GM21515 (cell line): Measurements from ENCODE around the gene GNAQ.

ENCODE experiments used
- ATAC-seq: cut with Tn5 transposase; IDR thresholded peaks from one replicate; pipeline ENCODE4 v1.9.1; 2021; ENCODE audit not compliant: unreplicated experiment

Gene GNAQ

GRCh38 chr9:77819657-77820056, 212.0 kb downstream of the GNAQ start:
- ATAC-seq: no peak

GRCh38 chr9:77817590-77818311, 213.9 kb downstream of the GNAQ start:
- ATAC-seq: no peak

GRCh38 chr9:77816641-77817341, 214.8 kb downstream of the GNAQ start:
- ATAC-seq: no peak

- ATAC-seq: no peak
Measured at GRCh38 chr9:77815260-77815659, 216.4 kb downstream of the GNAQ start.

DNA sequence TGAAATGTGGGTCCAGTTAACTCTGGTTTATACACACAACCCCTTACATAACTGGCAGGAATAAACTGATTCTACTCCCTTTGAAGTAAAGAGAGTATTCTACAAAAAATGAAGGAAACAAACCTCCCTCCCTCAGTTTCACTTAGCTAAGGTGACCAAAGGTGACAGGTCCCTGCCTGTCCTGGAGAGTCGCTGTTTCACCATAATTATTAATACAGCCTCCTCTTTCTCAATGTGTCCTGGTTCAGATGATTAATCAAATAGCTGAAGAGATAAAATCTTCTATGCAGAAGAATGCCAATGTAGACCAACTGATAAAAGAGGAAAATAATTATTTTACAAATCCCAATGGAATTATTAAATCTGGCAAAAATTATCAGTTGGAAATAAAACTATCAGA, 219.8 kb downstream of the GNAQ start:
- no peak for ATAC-seq

- ATAC-seq: no peak
Measured at GRCh38 chr9:77810637-77811119, 220.9 kb downstream of the GNAQ start.

GRCh38 chr9:77810047-77810446, 221.6 kb downstream of the GNAQ start:
- no peak for ATAC-seq

GRCh38 chr9:77809552-77809951, 222.1 kb downstream of the GNAQ start:
- ATAC-seq: no peak

DNA sequence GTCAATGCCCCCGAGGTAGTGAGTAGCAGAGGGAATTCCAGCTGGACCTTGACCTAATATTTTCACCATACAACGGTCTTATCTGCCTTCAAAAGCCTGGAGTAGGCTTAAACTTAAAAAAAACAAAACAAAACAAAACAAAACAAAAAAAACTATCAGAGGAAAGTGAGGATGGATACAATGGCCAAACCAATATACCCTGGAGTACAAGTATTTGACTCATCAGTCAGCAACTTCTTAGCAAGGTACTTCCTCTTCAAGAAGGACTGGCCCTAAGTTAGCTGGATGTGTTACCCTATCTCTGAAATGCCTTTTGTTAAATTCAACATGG, 222.9 kb downstream of the GNAQ start:
- no peak for ATAC-seq

- no peak for ATAC-seq
Measured at GRCh38 chr9:77807846-77808750, 223.5 kb downstream of the GNAQ start.

DNA sequence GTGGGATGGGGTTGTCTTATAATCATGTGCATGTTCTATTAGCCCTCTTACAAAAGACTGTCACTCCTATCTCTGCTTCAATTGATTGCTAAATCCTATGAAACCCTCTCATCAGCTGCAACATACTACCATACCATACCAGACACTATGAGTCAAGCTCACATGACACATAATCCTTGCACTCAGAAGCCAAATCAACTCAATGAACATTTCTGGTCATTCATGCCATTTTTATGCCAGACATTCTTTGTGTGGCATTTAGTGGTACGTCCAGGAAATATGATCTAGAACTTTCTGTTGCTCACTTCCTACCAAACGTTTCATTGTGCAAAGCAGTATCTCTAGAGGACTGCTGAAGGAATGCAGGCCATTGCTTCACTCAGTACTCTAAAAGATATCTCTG, 224.3 kb downstream of the GNAQ start:
- no peak for ATAC-seq

DNA sequence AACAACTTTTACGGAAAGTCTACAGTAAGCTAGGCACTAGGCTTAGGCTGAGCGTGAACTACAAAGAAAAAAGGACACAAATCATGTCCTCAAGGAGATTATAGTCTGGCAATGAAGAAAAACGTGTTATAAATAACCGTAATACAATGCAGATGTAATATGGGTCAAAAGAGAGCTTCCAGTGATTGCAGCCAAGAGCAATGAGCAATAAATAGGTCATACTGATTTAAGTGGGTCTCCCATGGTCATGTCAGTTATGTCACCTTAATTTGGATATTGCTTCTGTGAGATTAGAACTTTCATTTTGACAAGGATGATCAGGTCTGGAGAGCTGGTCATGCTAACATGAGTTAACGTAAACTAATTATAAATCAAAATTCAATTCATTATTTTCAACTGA, 224.9 kb downstream of the GNAQ start:
- no peak for ATAC-seq

GRCh38 chr9:77805810-77806209, 225.8 kb downstream of the GNAQ start:
- no peak for ATAC-seq

GRCh38 chr9:77803423-77803822, 228.2 kb downstream of the GNAQ start:
- no peak for ATAC-seq

GRCh38 chr9:77802515-77803293, 228.9 kb downstream of the GNAQ start:
- no peak for ATAC-seq

- no peak for ATAC-seq
Measured at GRCh38 chr9:77802064-77802463, 229.5 kb downstream of the GNAQ start.

- ATAC-seq: no peak
Measured at GRCh38 chr9:77800924-77801551, 230.6 kb downstream of the GNAQ start.

DNA sequence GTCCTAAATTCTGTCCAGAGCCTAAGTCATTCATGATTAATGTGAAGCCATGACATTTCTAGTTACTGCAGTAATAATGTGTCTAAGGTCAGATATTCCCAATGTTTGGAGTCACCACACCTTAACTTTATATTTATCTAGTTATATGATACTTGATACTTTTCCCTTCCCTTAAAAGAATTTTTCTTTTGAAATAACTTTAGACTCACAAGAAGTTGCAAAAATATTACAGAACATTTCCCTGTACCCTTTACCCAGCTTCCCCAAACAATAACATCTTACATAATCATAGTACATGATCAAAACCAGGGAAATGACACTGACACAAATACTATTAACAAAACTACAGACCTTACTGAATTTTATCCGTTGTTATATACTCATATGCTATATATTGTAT, 233.5 kb downstream of the GNAQ start:
- no peak for ATAC-seq

- ATAC-seq: no peak
Measured at GRCh38 chr9:77794985-77795384, 236.6 kb downstream of the GNAQ start.

DNA sequence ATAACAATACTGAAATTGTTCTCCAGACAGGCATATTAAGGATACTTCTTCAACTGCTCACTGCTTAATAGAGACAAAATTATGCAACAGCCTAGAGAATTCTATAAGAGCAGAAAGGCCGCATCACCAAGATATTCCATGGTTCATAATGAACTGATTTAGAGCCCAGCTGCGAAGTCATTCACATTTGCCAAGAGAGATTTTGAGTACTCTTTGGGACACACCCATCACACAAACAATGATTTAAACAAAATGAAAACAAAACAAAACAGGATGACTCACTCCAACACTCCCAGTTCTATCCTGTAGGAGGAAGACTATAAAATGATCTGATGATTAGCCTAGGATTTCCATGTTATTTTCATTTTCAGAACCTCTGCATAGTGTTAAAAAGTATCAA, 237.8 kb downstream of the GNAQ start:
- ATAC-seq: no peak
